Stimulated activated CD8-positive, alpha-beta memory T cell treated with anti-CD3 and anti-CD28 coated beads, Interleukin-4, amount 100 ng/mL, for 24 hours (primary cell): ENCODE data around the gene PNP.
"Not testable (repeated sequence)": the region's sequence is repeated elsewhere in the genome, so short reads cannot be mapped to it uniquely, and the experiment has no call there.

Experiments used
- DNase-seq: peaks from one replicate; pipeline ENCODE4 v3.0.0-alpha.2; 2020; ENCODE audit warnings: low read depth

The PNP gene

GRCh38 chr14:20492486-20492885 lies 23.3 kb downstream of the PNP start:
- DNase-seq = no peak

- no peak for DNase-seq
Measured at GRCh38 chr14:20493634-20494033, 24.4 kb downstream of the PNP start.

- no peak for DNase-seq
Measured at GRCh38 chr14:20494935-20495766, 25.9 kb downstream of the PNP start.

- DNase-seq = no peak
Measured at GRCh38 chr14:20498622-20499021, 29.4 kb downstream of the PNP start.

- no peak for DNase-seq
Measured at GRCh38 chr14:20499108-20499507, 29.9 kb downstream of the PNP start.

- DNase-seq = no peak
Measured at GRCh38 chr14:20499881-20500280, 30.7 kb downstream of the PNP start.

GRCh38 chr14:20501346-20501745 lies 32.1 kb downstream of the PNP start:
- DNase-seq = no peak

GRCh38 chr14:20503898-20504297 lies 34.7 kb downstream of the PNP start:
- no peak for DNase-seq

GRCh38 chr14:20506276-20506675 lies 37.1 kb downstream of the PNP start:
- DNase-seq = not testable (repeated sequence)

GRCh38 chr14:20506752-20507151 lies 37.5 kb downstream of the PNP start:
- DNase-seq = not testable (repeated sequence)

GRCh38 chr14:20507537-20507936 lies 38.3 kb downstream of the PNP start:
- DNase-seq = not testable (repeated sequence)

GRCh38 chr14:20508367-20508766 lies 39.2 kb downstream of the PNP start:
- DNase-seq = no peak

GRCh38 chr14:20512177-20512905 lies 43.1 kb downstream of the PNP start:
- no peak for DNase-seq

- DNase-seq = no peak
Measured at GRCh38 chr14:20515846-20516245, 46.6 kb downstream of the PNP start.

GRCh38 chr14:20516921-20517320 lies 47.7 kb downstream of the PNP start:
- DNase-seq = no peak

- DNase-seq = no peak
Measured at GRCh38 chr14:20522332-20522731, 53.1 kb downstream of the PNP start.

GRCh38 chr14:20524027-20524426 lies 54.8 kb downstream of the PNP start:
- DNase-seq = no peak
